OCI-LY7 (cell line): ENCODE measurements around the gene RASL11A.

Experiments
- CTCF ChIP-seq: fragments of 200-600 bp; sonication (generic); conservative IDR thresholded peaks from 2 replicates; pipeline ENCODE4 v1.5.1; 2014; ENCODE audit warnings: mild to moderate bottlenecking, antibody characterized with exemption, low read length, moderate library complexity, mixed read lengths
- EZH2phosphoT487 ChIP-seq: fragments of 200-600 bp; sonication (generic); IDR thresholded peaks from 2 replicates; pipeline ENCODE4 v1.6.1; 2018; ENCODE audit warnings: low read depth, borderline replicate concordance, mild to moderate bottlenecking, mixed run types, antibody characterized with exemption, low read length, moderate library complexity, mixed read lengths

- TF ChIP-seq CTCF (no peak), EZH2phosphoT487 (no peak)
Observed at GRCh38 chr13:27279506-27279905, 8.9 kb downstream of the RASL11A start.
